Endothelial cell of umbilical vein (primary cell): ENCODE results near the gene C1orf53.

Source experiments
- CTCF ChIP-seq, 2 donors: IDR thresholded peaks; 1 replicate in 1 of 2; 2 replicates in 1 of 2; pipeline ENCODE4 v1.5.1; 2011; ENCODE audit warnings: low read length in 2 of 2, mild to moderate bottlenecking in 2 of 2, moderate library complexity in 2 of 2, control low read depth in 1 of 2, inconsistent platforms in 1 of 2, low read depth in 1 of 2; ENCODE audit not compliant: insufficient read depth in 1 of 2; ENCODE audit errors: extremely low read depth in 1 of 2
- POLR2A ChIP-seq: IDR thresholded peaks from 2 replicates; pipeline ENCODE4 v1.6.1; 2012; ENCODE audit warnings: low read depth, mild to moderate bottlenecking, control low read depth, low read length
- POLR2AphosphoS5 ChIP-seq: IDR thresholded peaks from 2 replicates; pipeline ENCODE4 v1.6.1; 2012; ENCODE audit warnings: low read depth, mild to moderate bottlenecking, control low read depth, low read length, moderate library complexity; ENCODE audit not compliant: insufficient read depth
- TF ChIP-seq, protein P1 (sequence below): IDR thresholded peaks from 2 replicates; pipeline ENCODE4 v1.6.1; 2011; ENCODE audit not compliant: insufficient read depth, insufficient read length

DNA sequence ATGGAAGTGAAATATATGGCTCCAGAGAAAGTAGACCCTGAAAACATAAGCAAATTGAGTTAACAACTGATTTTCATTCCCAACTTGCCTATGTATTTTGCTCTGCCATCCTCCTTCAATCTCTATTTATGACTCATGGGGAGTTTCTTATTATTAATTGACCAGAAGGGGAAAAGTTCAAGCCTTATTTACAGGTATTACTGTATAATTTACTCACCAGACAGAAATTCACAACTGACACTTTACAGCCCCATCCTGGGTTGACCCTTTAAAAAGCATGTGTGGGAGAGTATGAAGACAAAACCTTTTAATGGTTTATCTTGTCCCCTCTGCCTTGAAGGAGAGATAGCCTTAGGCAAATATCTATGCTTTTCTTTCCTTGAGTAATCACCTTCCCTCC, 39.8 kb upstream of the C1orf53 start:
- TF ChIP-seq CTCF (IDR thresholded peaks at IDR 0.05; ENCODE audit: extremely low read depth in 1 of 2, insufficient read depth in 1 of 2, low read depth in 1 of 2, low read length in 2 of 2): no peak
- TF ChIP-seq POLR2A: no peak
- TF ChIP-seq POLR2AphosphoS5: no peak
- TF ChIP-seq, protein P1, sequence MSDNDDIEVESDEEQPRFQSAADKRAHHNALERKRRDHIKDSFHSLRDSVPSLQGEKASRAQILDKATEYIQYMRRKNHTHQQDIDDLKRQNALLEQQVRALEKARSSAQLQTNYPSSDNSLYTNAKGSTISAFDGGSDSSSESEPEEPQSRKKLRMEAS: no peak
